Right atrium auricular region (tissue), 2 donors: ENCODE measurements around the gene ITIH1. TPM values are rescaled to one million over a fixed set of nuclear protein-coding genes. Genes with fewer than 3 reads are reported as not detected.

Experiments
- DNase-seq: peaks from one replicate; pipeline ENCODE4 v3.0.0-alpha.2; 2019; ENCODE audit warnings: low spot score
- H3K27ac ChIP-seq, 2 donors: fragments of 200-600 bp; sonication (generic); 1 replicate in 1 of 2; 2 replicates in 1 of 2; pipeline ENCODE4 v1.5.1; 2016 to 2019
- H3K27me3 ChIP-seq, 2 donors: fragments of 200-600 bp; sonication (generic); one replicate each; pipeline versions ENCODE4 v1.5.1 to v1.6.0; 2017 to 2019
- H3K36me3 ChIP-seq: fragments of 200-600 bp; sonication (generic); one replicate; pipeline ENCODE4 v1.5.1; 2016
- H3K4me1 ChIP-seq, 2 donors: fragments of 200-600 bp; sonication (generic); one replicate each; pipeline versions ENCODE4 v1.5.1 to v1.6.0; 2017 to 2019
- H3K4me3 ChIP-seq, 2 donors: fragments of 200-600 bp; sonication (generic); 1 replicate in 1 of 2; 2 replicates in 1 of 2; pipeline ENCODE4 v1.5.1; 2017 to 2019; ENCODE audit warnings: mild to moderate bottlenecking in 1 of 2, moderate library complexity in 1 of 2
- H3K9me3 ChIP-seq, 2 donors: fragments of 200-600 bp; sonication (generic); one replicate each; pipeline ENCODE4 v1.5.1; 2019
- total RNA-seq, 2 donors: library from RNA; depleted of rRNA; stranded (reverse); fragments of >200 nt; gene quantifications; one replicate each; pipeline ENCODE4 v1.1.0, GENCODE V29; 2016
- TF ChIP-seq, protein P1 (sequence below), 2 donors: fragments of 200-600 bp; sonication (generic); IDR thresholded peaks; one replicate each; pipeline ENCODE4 v1.5.1; 2019; ENCODE audit warnings: antibody characterized with exemption in 2 of 2

ITIH1 gene
- total RNA-seq, 2 donors from 2014 or later = not detected

DNA sequence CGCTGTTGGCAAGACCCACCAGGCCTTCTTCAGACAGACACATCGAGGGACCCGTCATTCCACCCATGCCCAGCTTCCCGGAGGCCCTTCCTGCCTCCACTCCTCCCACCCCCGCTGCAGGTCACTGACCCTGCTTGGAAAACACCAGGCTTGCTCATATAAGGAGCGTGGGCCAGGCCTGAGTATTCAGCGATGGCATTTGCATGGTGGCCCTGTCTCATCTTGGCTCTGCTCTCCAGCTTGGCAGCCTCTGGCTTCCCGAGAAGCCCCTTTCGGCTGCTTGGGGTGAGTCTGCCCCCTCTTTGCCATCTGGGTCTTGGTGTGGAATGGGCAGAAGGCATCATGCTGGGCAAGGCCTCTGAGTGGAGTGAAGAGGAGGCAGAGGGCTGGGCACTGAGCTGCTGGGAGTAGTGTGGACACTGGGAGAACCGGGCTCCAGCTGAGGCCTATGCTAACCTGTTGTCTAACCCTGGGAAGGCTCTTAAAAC, 17.3 kb downstream of the ITIH1 start, which contains the start of gene ITIH3:
Gene ITIH3 (plus strand): TSS at position 185 of the 488 bp plus-strand sequence. CDS start 8 bp downstream, at position 193.
- Histone ChIP-seq H3K4me3 (no peak within 1 kb of the TSS), H3K4me1 (no peaks in the 10 kb centered on the region), H3K27ac (peak within 1 kb of the TSS in 1 of 2 donors; percentile 3), H3K9me3 (no peaks in the 10 kb centered on the region), H3K27me3 (no peaks in the 10 kb centered on the region), H3K36me3 (no peaks in the 10 kb centered on the region)
- peak; percentile 65 for DNase-seq
- TF ChIP-seq, protein P1, sequence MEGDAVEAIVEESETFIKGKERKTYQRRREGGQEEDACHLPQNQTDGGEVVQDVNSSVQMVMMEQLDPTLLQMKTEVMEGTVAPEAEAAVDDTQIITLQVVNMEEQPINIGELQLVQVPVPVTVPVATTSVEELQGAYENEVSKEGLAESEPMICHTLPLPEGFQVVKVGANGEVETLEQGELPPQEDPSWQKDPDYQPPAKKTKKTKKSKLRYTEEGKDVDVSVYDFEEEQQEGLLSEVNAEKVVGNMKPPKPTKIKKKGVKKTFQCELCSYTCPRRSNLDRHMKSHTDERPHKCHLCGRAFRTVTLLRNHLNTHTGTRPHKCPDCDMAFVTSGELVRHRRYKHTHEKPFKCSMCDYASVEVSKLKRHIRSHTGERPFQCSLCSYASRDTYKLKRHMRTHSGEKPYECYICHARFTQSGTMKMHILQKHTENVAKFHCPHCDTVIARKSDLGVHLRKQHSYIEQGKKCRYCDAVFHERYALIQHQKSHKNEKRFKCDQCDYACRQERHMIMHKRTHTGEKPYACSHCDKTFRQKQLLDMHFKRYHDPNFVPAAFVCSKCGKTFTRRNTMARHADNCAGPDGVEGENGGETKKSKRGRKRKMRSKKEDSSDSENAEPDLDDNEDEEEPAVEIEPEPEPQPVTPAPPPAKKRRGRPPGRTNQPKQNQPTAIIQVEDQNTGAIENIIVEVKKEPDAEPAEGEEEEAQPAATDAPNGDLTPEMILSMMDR (IDR thresholded peaks at IDR 0.05) = no peak

DNA sequence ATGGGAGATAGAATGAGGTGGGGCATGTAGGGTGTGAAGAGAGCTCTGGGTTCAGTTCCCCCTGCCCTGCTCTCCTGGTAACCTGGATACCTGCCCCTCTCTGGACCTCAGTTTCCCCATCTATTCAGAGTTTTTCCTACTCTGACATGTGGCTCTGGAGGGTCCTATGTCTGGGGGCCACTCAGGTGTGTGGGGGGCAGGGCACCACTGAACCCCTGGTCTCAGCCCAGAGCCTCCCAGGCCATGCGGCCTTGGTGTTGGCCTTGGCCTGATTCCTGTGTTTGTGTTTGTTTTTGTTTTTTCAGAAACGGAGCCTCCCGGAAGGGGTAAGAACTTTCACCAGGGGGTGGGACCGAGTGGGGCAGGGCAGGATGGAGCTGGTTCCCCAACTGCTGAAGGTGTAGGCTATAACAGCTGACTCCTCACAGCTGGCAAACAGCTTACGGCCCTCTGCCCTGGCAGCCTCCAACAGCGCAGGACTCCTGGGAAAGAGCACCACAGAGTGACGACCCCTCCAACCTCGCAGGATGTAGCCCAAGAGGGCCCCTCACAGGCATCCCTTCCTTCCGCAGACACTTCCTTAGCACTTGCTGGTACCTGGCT, 18.0 kb downstream of the ITIH1 start:
- DNase-seq = no peak
- no peaks in the 10 kb centered on the region for H3K27me3 ChIP-seq

DNA sequence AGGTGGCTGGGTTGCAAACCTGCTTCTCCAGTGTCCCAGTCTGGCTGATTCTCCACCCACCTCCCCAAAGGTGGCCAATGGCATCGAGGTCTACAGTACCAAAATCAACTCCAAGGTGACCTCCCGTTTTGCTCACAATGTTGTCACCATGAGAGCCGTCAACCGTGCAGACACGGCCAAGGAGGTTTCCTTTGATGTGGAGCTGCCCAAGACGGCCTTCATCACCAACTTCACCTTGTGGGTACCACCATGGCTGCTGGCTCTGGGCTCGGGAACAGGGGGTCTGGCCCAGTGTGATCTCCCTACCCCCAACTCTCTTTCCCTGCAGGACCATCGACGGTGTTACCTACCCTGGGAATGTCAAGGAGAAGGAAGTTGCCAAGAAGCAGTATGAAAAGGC, 19.0 kb downstream of the ITIH1 start:
- H3K4me1 ChIP-seq = no peaks in the 10 kb centered on the region
- H3K27ac ChIP-seq = no peak overlapping the region
- no peak for DNase-seq
- no peak overlapping the region for H3K4me3 ChIP-seq
- TF ChIP-seq, protein P1 (IDR thresholded peaks at IDR 0.05) = no peak
- H3K36me3 ChIP-seq = no peaks in the 10 kb centered on the region
- H3K27me3 ChIP-seq = no peaks in the 10 kb centered on the region
- H3K9me3 ChIP-seq = no peaks in the 10 kb centered on the region

More for the DNA sequence above, 18.0 kb downstream of the ITIH1 start:
- Histone ChIP-seq H3K27ac (no peak overlapping the region), H3K9me3 (no peaks in the 10 kb centered on the region), H3K36me3 (no peaks in the 10 kb centered on the region), H3K4me3 (no peak overlapping the region), H3K4me1 (no peaks in the 10 kb centered on the region)
- TF ChIP-seq, protein P1 (IDR thresholded peaks at IDR 0.05) = no peak

DNA sequence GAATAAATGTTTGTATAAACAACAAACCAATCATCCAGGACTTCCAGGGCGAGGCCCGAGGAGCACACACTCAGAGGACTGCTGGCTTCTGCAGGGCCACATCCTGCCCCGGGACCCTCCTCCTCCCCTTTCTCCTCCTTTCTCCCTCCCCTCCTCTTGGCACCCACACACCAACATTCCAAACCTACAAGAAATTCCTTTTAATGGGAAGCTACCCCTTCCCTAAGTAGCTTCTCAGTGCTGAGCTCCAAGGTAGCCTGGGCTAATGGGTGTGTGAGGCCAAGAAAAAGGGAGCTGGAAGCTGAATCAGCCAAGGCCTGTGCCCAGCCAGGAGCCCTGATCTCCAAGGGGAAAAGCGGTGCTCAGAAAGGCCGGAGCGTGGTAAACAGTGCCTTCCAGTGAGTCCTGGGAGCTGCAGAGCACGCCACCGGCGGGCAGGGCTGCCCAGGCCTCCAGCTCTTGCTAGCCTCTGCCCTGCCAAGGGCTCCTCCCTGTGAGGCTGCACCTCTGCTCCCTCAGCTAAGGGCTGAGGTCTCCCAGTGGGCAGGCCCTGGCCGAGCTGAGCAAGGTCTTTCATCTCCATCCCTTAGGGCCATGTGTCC, 21.1 kb downstream of the ITIH1 start:
- no peaks in the 10 kb centered on the region for H3K9me3 ChIP-seq
- no peaks in the 10 kb centered on the region for H3K27me3 ChIP-seq
- DNase-seq = no peak
- H3K4me1 ChIP-seq = no peaks in the 10 kb centered on the region
- TF ChIP-seq, protein P1 (IDR thresholded peaks at IDR 0.05) = no peak
- no peak overlapping the region for H3K4me3 ChIP-seq
- no peak overlapping the region for H3K27ac ChIP-seq
- no peaks in the 10 kb centered on the region for H3K36me3 ChIP-seq

DNA sequence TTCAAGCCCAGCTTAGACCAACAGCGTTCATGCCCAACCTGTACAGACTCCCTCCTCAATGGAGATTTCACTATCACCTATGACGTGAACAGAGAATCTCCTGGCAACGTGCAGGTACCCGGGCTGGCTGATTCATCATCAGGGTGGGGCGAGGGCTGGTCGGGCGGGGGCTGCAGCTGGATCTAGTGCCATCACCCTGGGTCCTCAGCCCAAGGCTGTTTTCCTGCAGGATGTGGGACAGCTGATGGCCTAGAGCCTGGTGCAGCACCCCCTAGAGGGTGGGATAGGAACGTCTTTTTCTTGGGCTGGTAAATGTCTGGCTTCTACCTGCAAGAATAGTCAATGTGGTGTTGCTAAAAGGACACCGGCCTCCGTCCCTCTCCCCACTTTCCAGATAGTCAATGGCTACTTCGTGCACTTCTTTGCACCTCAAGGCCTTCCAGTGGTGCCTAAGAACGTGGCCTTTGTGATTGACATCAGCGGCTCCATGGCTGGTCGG, 21.6 kb downstream of the ITIH1 start:
- H3K9me3 ChIP-seq = no peaks in the 10 kb centered on the region
- H3K4me3 ChIP-seq = no peak overlapping the region
- H3K36me3 ChIP-seq = no peaks in the 10 kb centered on the region
- no peak for DNase-seq
- no peaks in the 10 kb centered on the region for H3K4me1 ChIP-seq
- TF ChIP-seq, protein P1 (IDR thresholded peaks at IDR 0.05) = no peak
- no peaks in the 10 kb centered on the region for H3K27me3 ChIP-seq
- no peak overlapping the region for H3K27ac ChIP-seq
